ENCODE data around the gene CEACAM21.
"Not testable (repeated sequence)": the region's sequence is repeated elsewhere in the genome, so short reads cannot be mapped to it uniquely, and the experiment has no call there.

The CEACAM21 gene

DNA sequence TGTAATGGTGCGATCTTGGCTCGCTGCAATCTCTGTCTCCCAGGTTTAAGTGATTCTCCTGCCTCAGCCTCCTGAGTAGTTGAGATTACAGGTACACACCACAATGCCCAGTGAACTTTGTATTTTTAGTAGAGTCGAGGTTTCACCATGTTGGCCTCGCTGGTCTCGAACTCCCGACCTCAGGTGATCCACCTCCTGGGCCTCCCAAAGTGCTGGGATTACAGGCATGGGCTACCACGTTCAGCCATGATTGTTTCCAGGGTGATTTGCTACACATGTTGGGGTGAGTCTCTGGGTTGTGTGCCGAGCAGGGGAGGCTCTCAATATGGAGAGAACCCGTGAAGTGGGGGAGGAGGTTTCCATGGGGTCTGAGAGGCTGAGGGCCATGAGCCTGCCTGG lies 24.8 kb upstream of the CEACAM21 start:
- DNase-seq: no peak

DNA sequence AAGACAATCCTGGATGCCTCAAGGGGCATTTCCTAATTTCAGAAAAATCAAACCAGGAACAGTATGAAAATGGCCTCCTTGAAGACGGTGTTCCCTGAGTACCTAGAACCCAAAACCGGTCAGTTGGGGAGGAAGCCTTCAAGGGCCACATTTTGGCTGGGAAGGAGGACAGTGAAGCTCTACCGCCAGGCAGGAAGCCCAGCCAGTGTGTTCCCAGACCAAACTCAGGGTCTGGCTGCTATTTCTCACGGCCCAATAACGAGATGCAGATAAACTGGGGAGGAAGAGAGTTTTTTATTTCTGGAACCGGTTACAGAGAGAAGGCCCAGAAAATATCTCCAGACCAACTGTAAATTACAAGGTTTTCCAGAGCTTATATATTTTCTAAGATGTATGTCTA lies 24.3 kb upstream of the CEACAM21 start:
- no peak for DNase-seq

DNA sequence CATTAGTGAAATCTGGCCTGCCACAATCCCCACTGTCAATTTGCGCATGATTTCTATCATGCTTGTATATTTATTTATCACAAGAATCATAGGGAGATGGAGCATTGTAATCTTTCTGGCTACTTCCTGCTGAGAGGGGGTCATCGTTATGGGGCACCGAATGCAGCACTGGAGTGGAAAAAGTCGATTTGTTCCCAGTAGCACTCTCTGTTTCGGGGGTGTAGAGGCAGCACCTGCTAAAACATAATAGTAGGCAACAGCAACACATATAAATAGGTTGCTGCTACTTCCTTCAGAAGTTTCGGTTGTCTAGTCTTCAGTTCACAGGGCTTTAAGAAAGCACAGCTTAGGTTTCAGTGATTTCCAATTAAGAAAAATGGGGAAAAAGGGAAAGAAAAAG lies 23.4 kb upstream of the CEACAM21 start:
- no peak for DNase-seq

DNA sequence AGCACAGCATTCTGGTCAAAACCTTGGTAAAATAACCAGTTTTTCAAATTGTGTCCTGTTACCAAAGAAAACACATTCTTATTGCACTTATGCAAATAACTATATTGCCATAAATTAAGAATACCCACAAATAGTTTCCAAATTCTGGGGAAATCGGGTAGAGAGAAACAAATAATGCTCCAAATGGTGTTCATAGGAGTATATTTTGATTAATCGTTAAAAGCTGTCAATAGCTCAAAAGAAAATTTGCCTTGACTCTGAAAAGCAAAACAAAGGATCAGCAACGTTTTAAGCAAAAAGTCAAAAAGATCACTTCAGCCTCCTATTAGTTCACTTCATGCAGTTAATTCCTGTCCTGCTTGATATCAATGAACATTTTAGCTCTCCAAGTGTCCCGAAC lies 22.2 kb upstream of the CEACAM21 start:
- no peak for DNase-seq

DNA sequence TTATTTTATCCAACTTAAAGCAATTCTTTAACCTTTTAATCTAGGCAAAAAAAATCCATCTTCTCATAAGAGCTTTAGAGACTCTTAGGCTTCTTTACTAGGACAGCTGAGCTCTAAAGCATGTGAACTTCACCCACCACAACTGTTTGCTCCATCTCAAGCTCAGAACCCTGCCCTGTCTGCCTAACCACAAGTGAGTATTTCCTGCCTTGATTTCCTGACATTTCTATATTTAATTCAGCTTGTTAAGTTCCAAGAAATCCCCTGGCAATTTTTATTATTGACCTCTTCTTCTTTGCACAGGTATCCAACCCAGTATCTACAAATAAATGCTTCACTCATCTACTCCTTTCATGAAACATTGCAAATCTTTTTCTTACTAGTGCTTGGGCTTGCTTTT lies 21.1 kb upstream of the CEACAM21 start:
- DNase-seq: no peak

DNA sequence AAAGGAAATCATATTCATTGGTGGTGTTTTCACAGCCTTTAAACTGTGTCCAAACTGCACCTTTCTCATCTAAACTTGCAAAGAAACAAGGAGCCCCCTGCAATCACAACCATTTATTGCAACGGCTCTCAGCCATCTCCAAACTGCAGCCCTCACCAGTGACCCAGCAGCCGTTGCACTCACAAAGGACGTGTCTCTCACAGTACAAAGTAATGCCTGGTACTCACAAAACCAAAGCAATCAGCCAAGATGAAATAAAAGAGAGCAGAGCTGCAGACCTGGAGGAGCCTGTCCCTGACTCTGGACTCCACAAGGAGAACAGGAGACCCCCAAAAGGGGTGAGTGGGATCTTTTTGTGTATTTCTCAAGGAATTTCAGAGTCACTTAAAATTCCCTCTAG lies 20.2 kb upstream of the CEACAM21 start:
- DNase-seq: no peak

DNA sequence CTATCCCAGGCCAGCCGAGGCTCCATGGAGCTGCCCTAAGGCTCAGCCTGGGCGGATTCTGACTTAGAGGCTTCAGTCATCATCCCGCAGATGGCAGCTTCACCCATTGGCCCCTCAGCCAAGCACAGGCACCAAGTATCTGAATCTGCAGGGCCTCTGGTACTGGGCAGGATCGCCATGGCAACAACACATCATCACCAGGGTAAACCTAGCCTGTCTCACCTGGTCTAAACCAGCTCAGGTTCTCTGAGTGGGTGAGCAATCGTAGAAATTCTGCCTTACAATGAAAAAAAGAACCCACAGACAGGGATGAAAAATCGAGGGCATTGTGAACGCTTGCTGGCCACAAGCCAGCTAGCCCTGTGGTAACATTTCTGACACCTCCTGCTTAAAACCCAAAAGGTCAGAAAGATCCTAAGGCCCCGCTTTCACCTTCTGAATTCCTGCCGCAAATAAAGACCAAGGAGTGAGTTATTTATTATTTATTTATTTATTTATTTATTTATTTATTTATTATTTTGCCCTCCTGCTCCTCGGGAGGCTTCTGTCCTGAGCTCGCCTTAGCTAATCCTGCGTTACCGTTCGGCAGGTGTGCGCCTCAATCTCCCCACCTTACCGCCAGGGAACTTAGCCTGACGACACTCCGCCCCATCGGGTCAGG lies 12.0 kb upstream of the CEACAM21 start:
- no peak for DNase-seq

DNA sequence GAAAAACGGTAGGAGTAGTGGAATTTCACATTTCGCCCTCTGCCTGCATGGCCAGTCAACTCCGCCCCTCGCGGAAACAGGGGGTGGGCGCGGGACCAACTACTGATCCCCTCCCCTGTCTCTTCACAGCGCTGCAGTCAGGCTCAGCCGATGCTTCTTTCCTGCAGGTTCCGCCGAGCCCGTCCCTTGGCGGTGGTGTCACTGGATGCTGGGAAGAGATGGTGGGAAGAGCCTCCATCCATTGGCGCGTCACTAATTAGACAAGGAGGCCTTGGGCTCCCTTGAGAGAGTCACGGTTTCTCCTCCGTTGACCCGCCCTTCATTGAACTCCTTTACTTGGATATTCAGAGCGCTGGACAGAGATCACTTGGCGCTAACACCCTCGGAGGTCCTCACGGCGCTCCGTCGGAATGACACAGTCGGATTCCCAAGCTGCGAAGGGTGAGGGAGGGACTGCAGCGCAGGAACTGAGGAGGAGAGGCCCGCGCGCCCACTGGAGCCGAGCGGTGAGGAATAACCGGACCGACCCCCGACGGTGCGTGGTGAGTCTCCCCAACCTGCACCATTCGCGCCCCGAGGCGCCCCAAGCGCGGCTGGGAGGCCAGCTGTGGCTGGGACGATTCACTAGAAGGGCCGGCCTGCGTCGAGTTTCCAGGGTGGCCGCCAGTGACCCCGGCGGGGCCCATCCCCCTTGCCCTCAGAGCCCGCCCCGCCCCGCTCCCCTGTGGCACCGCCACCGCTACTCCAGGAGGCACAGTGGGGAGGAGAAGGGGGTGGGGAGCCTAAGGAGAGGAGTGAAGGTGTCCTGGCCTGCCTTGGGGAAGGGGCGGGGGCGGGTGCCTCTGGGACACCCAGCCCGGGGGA lies 11.2 kb upstream of the CEACAM21 start:
- no peak for DNase-seq

DNA sequence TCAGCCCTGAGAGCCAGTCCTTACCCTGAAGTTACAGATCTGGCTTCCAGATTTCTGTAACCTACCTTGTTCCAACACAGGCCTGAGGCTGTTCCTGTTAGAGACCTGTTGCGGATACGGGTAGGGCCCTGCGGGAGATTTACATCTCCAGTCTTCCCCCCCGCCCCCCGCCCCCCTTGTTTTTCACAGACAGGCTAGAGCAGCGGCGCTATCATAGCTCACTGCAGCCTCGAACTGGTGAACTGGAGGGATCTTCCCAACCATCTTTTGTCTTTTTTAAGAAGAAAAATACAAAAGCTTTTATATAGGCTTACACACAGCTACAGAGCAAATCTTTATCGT lies 10.6 kb upstream of the CEACAM21 start:
- DNase-seq: no peak

DNA sequence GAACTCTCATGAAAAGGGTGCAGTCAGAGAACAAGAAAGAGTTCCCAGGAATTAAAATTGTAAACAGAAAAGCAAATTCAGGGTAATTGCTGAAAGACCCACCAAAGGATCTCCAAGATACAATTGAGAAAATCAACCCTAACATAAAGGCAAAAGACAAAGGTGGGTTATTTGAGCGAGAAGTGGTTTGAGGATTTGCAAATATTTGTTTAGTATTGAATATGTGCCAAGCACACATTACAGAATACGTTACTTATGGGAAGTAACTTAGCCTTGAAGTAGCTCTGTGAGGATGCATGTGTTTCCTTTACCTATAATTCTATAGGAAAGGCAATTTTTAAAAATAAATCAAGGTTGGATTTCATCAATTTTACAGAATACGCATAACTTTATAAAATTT lies 10.0 kb upstream of the CEACAM21 start:
- DNase-seq: no peak

DNA sequence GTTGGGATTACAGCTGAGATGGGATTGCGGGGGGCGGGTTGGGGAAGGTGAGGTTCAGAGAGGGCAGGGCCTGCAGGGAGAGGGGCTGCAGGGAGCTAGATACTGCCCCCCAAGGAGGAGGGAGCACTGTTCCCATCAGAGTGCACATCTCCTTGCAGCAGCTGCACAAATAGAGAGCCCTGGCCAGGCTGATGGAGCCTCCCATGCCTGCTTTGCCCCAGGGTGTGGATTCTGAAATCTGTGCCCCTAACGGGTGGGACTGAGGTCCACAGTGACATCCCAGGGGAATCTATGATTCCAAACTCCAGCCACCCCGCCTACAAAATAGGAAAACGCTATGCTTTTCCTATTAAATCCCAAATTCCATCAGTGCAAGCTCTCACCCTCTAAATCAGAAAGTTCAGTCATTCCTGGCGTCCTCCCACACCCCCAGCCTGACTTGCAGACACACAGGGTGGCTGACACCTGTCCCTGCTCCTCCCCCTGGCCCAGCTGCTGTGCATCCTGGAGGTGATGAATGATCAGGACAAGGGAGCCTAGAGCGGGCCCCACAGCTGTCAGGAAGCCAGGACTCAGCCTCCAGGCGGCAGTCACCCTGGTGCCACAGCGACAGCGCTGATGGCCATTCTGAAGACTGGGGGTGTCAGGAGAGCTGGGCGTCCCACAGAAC lies 6.3 kb upstream of the CEACAM21 start:
- DNase-seq: no peak

DNA sequence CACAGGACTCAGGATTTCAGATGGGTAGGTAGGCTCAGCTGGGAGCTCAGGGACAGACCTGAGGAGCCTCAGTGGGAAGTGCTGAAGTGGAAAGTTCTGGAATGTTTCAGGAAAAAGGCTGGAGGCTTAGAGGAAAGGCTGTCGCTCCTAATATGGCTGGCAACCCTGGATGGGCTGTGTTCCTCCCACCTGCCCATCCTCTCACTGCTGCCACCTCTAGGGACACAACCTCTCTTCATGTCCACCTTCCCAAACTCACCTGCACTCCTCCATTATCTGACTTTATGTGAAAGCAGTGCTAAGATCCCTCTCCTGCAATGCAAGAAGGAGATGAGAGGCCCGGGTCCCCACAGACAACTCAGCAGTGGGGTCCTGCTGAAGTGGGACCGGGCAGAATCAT lies 5.8 kb upstream of the CEACAM21 start:
- no peak for DNase-seq

DNA sequence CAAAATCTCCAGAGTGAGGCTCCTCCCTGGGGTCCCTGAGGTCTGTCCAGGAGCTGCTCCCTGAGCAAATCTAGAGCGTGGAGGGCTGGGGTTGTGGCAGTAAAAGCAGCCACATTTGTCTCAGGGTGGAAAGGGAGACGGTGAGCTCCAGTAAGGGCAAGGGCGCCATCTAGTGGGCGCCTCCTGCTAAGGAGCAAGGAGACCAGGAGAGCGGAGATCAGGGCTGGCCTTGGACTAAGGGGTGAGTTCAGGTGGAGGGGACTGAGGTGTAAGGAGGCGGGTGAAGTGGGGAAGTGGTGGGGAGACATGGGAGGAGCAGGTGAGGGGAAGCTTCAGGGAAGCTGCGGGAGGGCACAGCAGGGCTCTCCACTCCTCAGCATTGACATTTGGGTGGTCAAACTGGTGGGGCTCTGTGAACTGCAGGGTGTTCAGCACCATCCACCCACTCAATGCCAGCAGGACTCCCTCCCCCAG lies 5.3 kb upstream of the CEACAM21 start:
- peak; percentile 49 for DNase-seq

DNA sequence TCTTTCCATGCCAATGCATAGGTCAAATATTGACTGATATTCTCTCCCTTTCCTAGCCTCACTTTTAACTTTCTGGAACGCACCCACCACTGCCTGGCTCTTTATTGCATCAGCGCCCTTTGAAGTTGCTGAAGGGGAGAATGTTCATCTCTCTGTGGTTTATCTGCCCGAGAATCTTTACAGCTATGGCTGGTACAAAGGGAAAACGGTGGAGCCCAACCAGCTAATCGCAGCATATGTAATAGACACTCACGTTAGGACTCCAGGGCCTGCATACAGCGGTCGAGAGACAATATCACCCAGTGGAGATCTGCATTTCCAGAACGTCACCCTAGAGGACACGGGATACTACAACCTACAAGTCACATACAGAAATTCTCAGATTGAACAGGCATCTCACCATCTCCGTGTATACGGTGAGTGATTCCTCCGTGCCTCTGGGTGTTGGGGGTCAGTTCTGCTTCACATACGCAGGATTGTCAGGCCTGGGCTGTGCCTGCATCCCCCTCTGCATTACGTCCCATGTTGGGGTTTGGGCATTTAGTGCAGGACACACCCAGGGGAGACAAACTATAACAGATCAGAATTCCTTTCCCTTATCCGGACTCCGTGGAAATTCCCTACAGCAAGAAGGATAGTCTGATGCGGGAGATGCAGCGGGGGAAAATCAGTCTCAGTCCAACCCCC lies 1.3 kb downstream of the CEACAM21 start:
- no peak for DNase-seq

DNA sequence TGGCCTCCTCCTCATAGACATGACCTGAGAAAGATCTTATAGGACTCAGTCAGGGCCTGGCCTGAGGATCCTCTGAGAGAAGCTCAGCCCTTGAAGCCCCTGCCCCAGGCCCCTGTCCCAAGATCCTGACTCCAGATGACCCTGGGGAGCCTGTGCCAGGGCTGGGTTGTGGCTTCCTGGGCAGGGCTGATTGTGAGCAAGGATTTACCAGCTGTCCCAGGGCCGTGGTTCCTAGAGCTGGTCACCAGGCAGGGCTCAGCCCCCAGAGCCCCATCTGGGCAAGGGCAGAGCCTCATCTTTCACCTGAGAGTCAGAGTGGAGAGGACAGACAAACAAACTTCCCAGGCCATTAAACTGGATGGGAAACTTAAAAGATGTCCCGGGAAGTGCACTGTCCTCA lies 1.9 kb downstream of the CEACAM21 start:
- no peak for DNase-seq

DNA sequence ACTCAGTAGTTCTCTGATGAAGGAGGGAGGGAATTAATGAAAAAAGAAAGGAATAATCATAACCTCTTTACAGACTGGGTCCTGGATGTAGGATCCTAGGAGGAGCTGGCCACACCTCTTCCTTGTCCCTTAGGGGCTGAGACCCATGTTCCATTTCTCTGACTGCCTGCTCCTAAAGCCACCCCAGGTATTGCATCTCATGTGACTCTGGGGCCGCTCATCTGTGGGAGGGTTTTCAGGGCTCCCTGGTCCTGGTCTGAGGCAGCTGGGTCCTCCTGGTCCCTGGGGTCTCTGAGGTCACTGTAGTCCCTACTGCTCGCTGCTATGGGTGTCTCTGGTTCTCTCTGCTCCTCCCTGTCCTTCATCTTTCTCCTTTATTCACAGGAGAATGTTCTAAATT lies 2.9 kb downstream of the CEACAM21 start:
- no peak for DNase-seq

DNA sequence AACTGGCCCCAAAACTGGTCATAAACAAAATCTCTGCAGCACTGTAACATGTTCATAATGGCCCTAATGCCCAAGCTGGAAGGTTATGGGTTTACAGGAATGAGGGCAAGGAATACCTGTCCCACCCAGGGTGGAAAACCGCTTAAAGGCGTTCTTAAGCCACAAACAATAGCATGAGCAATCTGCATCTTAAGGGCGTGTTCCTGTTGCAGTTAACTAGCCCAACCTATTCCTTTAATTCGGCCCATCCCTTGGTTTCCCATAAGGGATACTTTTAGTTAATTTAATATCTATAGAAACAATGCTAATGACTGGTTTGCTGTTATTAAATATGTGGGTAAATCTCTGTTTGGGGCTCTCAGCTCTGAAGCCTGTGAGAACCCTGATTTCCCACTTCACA lies 5.1 kb downstream of the CEACAM21 start:
- DNase-seq: not testable (repeated sequence)

DNA sequence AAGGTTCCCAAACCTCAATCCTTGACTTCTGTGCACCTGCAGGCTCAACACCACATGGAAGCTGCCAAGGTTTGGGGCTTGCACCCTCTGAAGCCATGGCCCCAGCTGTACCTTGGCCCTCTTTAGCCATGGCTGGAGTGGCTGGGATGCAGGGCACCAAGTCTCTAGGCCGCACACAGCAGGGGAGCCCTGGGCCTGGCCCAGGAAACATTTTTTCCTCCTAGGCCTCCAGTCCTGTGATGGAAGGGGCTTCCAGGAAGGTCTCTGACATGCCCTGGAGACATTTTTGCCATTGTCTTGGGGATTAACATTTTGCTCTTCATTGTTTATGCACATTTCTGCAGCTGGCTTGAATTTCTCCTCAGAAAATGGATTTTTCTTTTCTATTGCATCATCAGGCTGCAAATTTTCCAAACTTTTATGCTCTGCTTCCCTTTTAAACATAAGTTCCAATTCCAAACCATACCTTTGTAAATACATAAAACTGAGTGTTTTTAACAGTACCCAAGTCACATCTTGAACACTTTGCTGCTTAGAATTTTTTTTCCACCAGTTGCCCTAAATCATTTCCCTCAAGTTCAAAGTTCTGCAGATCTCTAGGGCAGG lies 6.7 kb downstream of the CEACAM21 start:
- not testable (repeated sequence) for DNase-seq

DNA sequence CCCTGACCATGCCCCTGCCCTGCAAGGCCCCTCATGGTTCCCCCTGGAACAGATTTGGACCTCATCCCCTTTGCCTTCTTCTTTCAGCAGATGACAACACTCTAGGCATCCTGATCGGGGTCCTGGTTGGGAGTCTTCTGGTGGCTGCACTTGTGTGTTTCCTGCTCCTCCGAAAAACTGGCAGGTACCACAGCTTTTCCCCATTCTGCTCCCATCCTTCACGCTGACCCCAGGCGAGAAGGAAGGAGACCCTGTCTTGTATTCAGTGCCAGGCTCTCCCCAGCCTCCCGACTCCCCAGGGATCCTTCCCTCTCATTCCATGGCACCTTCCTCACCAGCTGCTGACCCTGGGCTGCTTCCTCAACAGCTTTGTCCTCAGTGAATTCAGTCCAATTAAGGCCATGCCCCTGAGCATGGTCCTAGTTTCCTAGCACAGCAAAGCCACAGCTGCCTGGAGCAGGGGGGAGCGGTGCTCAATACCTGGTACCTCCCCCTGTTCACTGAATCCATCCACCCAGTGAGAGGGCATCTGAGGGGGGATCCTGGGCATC lies 8.4 kb downstream of the CEACAM21 start:
- no peak for DNase-seq

DNA sequence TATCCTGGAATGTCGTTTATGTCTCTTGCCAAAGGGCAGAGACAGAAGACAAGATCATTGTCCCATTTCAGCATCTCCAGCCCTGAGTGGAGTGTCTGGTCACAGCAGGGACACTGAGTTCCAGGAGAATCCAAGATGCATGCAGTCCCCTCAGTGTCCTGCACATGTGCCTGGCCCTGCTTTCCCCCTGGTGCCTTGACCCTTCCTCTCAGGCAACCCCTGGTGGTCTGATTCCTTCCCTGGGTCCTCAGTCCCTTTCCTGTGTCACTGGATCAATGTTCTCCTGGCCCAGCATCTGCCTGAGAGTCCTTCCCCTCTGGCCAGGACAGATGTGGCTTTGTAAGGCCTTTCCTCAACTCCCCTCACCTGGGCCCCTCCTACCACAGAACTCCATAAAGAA lies 9.0 kb downstream of the CEACAM21 start:
- no peak for DNase-seq

DNA sequence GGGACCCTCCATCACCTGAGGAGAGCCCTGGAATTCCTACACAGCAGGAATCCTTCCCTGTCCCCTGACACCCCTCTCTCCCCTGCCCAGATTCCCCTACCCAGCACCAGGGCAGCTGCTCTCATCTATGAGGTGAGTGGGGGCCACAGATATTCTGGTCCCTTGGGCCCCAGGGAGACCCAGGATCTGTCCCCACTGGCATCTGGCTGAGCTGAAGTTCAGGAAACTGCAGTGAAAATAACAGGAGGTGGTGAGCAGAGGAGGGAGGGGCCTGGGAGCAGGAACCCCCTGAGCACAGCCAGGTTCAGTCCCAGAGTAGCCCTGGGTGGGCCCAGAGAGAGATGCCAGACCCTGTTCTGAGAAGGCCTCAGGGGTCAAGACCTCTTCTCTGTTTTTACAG lies 10.1 kb downstream of the CEACAM21 start:
- no peak for DNase-seq

DNA sequence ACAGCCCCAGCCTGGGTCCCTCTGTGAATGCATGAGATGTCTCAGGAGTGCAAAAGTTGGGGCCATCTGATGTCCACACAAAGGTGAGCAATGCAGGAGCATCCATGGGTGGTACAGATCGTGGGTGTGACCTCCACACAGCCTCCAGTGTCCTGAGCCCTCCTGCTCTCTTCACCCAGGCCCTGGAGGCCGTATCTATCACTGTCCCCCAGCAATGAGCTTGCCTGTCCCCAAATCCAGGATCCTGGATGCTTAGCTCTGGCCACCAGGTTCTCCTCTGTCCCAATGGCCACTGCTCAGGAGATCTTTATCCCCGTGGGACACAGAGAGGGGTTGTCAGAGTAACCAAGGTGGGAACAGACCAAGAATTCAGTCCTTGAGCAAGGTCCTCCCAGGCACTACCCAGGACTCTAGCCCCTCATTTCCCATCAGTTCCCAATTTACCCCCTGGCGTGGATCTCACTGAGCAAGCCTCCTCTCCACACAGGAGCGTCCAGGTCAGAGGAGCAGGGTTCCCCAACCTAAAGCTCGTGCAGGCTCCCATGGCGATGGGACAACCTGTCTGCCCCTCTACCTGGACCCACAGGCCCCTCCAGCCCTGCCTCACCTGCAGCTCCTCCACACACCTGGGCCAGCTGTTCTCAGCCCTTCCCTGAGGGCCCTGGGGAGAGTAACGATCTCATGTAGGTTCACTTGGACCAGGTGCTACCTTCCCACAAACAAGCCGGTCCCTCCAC lies 11.3 kb downstream of the CEACAM21 start:
- no peak for DNase-seq
